HG02852 (cell line): ENCODE results near the gene PDIA2.
"Not testable (repeated sequence)": the region's sequence is repeated elsewhere in the genome, so short reads cannot be mapped to it uniquely, and the experiment has no call there.

Source experiments
- ATAC-seq: cut with Tn5 transposase; IDR thresholded peaks from one replicate; pipeline ENCODE4 v1.9.1; 2021; ENCODE audit warnings: mild to moderate bottlenecking, moderate library complexity; ENCODE audit not compliant: unreplicated experiment

The PDIA2 gene

DNA sequence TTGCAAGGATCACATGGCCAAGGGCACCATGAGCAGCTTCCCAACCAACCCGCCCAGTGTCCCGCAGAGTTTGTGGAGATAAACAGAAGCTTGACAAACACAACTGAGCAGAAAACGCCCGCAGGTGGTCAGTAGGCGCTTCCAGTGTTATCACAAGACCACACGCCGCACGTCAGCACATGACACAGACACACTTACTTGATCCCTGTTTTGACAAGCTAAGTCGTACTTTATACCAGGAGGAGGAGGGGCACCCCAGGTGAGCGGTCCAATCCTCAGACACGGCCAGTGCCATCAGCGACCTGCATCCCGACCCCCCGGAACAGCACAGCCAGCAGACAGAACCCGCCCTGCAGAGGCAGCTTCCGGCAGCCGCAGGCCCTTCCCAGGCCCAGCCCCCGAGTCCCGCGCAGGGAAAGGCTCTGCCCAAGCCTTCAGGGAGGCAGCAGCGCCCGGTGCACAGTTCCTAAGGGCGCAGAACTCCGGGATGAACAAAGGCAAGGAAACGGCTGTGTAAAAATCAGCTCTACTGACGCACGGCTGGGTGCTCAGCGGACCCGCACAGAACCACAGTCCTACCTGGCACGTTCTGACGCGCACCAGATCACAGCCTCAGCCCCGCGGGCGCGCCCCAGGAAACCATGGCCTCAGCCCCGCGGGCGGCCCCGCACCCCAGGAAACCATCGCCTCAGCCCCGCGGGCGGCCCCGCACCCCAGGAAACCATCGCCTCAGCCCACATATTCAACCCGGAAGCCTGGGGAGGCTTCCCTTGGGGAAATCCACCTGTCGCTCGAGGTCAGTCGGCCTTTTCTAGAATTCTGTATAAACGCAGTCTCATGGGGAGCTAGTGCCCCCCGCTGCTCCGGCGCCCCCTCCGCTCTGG lies 41.7 kb downstream of the PDIA2 start:
- ATAC-seq, result no peak

- no peak for ATAC-seq
Measured at GRCh38 chr16:325375-326145, 42.6 kb downstream of the PDIA2 start.

GRCh38 chr16:330741-331140 lies 47.8 kb downstream of the PDIA2 start:
- ATAC-seq, result no peak

DNA sequence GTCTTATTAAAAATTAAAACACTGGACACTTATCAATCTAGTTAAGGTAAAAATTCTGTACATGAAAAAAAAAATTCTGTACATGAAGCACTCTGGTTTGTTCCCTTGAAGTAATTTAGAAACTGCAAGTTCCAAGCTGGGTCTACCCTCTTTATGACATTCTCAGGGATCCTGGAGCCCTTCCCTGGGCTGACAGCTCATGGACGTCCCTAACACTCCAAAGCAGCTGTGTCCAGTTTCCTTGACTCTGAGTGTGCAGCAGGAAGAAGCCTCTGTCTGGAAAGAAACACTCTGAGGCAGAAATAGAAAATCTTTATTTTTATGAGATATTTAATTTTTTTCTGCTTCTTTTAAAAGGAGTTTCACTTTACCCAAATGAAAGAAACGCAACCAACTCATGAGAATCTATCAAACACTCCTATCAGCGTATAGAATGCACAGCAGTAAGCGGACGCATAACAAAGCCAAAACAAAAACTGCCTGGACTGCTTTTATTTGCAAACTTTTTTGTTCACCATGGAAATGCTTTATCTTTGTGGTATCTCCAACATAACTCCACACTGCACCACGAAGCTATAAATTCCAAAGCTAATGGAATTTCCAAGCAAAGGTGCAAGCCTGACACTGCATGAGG lies 48.3 kb downstream of the PDIA2 start:
- ATAC-seq, result not testable (repeated sequence)

- no peak for ATAC-seq
Measured at GRCh38 chr16:333406-334094, 50.6 kb downstream of the PDIA2 start.

- not testable (repeated sequence) for ATAC-seq
Measured at GRCh38 chr16:334164-334832, 51.3 kb downstream of the PDIA2 start.

DNA sequence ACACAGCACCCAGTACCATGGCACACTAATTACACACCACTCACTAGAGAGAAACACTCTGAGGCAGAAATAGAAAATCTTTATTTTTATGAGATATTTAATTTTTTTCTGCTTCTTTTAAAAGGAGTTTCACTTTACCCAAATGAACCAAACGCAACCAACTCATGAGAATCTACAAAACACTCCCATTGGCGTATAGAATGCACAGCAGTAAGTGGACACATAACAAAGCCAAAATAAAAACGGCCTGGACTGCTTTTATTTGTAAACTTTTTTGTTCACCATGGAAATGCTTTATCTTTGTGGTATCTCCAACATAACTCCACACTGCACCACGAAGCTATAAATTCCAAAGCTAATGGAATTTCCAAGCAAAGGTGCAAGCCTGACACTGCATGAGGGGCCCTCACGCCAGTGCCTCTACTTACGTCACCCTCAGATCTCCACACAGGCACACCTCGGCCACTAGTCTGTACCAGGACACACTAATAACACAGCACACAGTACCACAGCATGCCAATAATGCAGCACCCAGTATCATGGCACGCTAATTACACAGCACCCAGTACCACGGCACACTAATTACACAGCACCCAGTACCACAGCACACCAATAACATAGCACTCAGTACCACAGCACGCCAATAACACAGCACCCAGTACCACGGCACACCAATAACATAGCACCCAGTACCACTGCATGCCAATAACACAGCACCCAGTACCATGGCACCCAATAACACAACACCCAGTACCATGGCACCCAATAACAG lies 52.1 kb downstream of the PDIA2 start:
- ATAC-seq, result not testable (repeated sequence)

DNA sequence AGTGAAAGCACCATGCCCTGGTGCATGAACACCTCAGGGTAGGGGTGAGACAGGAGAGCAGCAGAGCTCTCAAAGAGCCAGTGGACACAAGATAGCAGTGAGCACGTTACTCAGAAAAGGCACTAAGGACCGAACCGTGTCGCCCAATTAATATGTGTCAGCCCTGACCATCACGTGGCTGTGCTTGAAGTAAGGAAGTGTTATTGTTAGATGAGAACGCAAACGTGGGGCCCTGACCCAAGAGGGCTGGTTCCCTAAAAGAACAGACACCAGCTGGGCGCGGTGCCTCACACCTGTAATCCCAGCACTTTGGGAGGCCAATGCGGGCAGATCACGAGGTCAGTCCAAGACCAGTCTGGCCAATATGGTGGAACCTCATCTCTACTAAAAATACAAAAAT lies 53.3 kb downstream of the PDIA2 start:
- ATAC-seq, result no peak
